Type B pancreatic cell (in vitro differentiated cells): ENCODE measurements around the gene NACC1. TPM values are rescaled to one million over a fixed set of nuclear protein-coding genes. Genes with fewer than 3 reads are reported as not detected.

Experiments used
- DNase-seq: peaks from one replicate; pipeline ENCODE4 v3.0.0; 2021; ENCODE audit warnings: mixed read lengths; ENCODE audit not compliant: unreplicated experiment; ENCODE audit errors: extremely low spot score
- H3K27ac Mint-ChIP-seq: 2 replicates; pipeline ENCODE4 v1.8.0; 2021; ENCODE audit warnings: mild to moderate bottlenecking, mixed read lengths
- H3K27me3 Mint-ChIP-seq: 2 replicates; pipeline ENCODE4 v1.8.0; 2021; ENCODE audit warnings: mixed read lengths
- H3K36me3 Mint-ChIP-seq: 2 replicates; pipeline ENCODE4 v1.8.0; 2021; ENCODE audit warnings: mixed read lengths
- H3K4me1 Mint-ChIP-seq: one replicate; pipeline ENCODE4 v1.8.0; 2021; ENCODE audit warnings: mixed read lengths; ENCODE audit not compliant: unreplicated experiment
- H3K4me3 Mint-ChIP-seq: 2 replicates; pipeline ENCODE4 v1.8.0; 2021; ENCODE audit warnings: mild to moderate bottlenecking, mixed read lengths
- H3K9me3 Mint-ChIP-seq: 2 replicates; pipeline ENCODE4 v1.8.0; 2021; ENCODE audit warnings: mixed read lengths
- CTCF ChIP-seq: fragments of 200-600 bp; sonication (generic); conservative IDR thresholded peaks from 2 replicates; pipeline ENCODE4 v1.5.0; 2021; ENCODE audit warnings: antibody characterized with exemption, mild to moderate bottlenecking
- total RNA-seq: library from RNA; stranded (reverse); gene quantifications from 2 replicates; pipeline ENCODE4 v1.2.1, GENCODE V29; 2021; ENCODE audit warnings: low replicate concordance

Gene NACC1
- total RNA-seq, 1 donor from 2014 or later: 66.8 TPM

- DNase-seq: no peak
- no peaks in the 10 kb centered on the region for H3K36me3 Mint-ChIP-seq
- peaks cover 74% of the 10 kb centered on the region for H3K27me3 Mint-ChIP-seq
- no peak overlapping the region for H3K27ac Mint-ChIP-seq
- H3K4me1 Mint-ChIP-seq: peaks cover 13% of the 10 kb centered on the region
- H3K4me3 Mint-ChIP-seq: peak overlapping the region; percentile 32
- no peaks in the 10 kb centered on the region for H3K9me3 Mint-ChIP-seq
- TF ChIP-seq CTCF: no peak
Observed at GRCh38 chr19:13095393-13095784, 22.7 kb upstream of the NACC1 start.

- DNase-seq: no peak
- Mint-ChIP-seq H3K9me3 (no peaks in the 10 kb centered on the region), H3K27me3 (peaks cover 72% of the 10 kb centered on the region), H3K36me3 (no peaks in the 10 kb centered on the region), H3K27ac (no peak overlapping the region), H3K4me3 (peak overlapping the region; percentile 32), H3K4me1 (peaks cover 13% of the 10 kb centered on the region)
- peak; percentile 63 for TF ChIP-seq CTCF
Observed at GRCh38 chr19:13095934-13096927, 21.8 kb upstream of the NACC1 start.

GRCh38 chr19:13097033-13097462 lies 21.0 kb upstream of the NACC1 start:
- H3K36me3 Mint-ChIP-seq: no peaks in the 10 kb centered on the region
- peaks cover 13% of the 10 kb centered on the region for H3K4me1 Mint-ChIP-seq
- no peak for DNase-seq
- H3K27me3 Mint-ChIP-seq: peaks cover 73% of the 10 kb centered on the region
- H3K27ac Mint-ChIP-seq: no peak overlapping the region
- H3K9me3 Mint-ChIP-seq: no peaks in the 10 kb centered on the region
- TF ChIP-seq CTCF: no peak
- no peak overlapping the region for H3K4me3 Mint-ChIP-seq

- TF ChIP-seq CTCF: no peak
- no peak overlapping the region for H3K27ac Mint-ChIP-seq
- H3K9me3 Mint-ChIP-seq: no peaks in the 10 kb centered on the region
- peaks cover 73% of the 10 kb centered on the region for H3K27me3 Mint-ChIP-seq
- DNase-seq: no peak
- H3K4me3 Mint-ChIP-seq: no peak overlapping the region
- peaks cover 13% of the 10 kb centered on the region for H3K4me1 Mint-ChIP-seq
- H3K36me3 Mint-ChIP-seq: no peaks in the 10 kb centered on the region
Observed at GRCh38 chr19:13097463-13098258, 20.4 kb upstream of the NACC1 start.

GRCh38 chr19:13098277-13099072 lies 19.6 kb upstream of the NACC1 start:
- H3K27me3 Mint-ChIP-seq: peaks cover 73% of the 10 kb centered on the region
- no peaks in the 10 kb centered on the region for H3K36me3 Mint-ChIP-seq
- no peak for DNase-seq
- no peaks in the 10 kb centered on the region for H3K9me3 Mint-ChIP-seq
- peaks cover 13% of the 10 kb centered on the region for H3K4me1 Mint-ChIP-seq
- H3K27ac Mint-ChIP-seq: no peak overlapping the region
- TF ChIP-seq CTCF: no peak
- peak overlapping the region; percentile 62 for H3K4me3 Mint-ChIP-seq
